H1 (cell line): ENCODE measurements around the gene BAK1. TPM values are rescaled to one million over a fixed set of nuclear protein-coding genes. Genes with fewer than 3 reads are reported as not detected.
"Not testable (repeated sequence)": the region's sequence is repeated elsewhere in the genome, so short reads cannot be mapped to it uniquely, and the experiment has no call there.

ENCODE experiments used
- CTCF ChIA-PET: fragments of 300-600 bp; sonication (Branson Sonifier 250); formaldehyde crosslinking; loops from one replicate; lab custom pipeline; 2021; ENCODE audit not compliant: partially characterized antibody; lab: Charles Lee
- POLR2A ChIA-PET: fragments of 300-600 bp; sonication (Branson Sonifier 250); formaldehyde crosslinking; loops from one replicate; lab custom pipeline; 2021; ENCODE audit warnings: inconsistent platforms; ENCODE audit not compliant: partially characterized antibody; lab: Charles Lee
- DNase-seq, 2 experiments: peaks; one replicate each; pipeline versions ENCODE4 v3.0.0 to v3.0.0-alpha.2; 2010 to 2022; ENCODE audit warnings: low spot score in 2 of 2, low read depth in 1 of 2, mixed read lengths in 1 of 2
- FAIRE-seq: peaks from 2 replicates; lab custom pipeline; 2011; peaks lifted over from hg19 to GRCh38; lab: Jason Lieb, UNC
- H2AFZ ChIP-seq: 2 replicates; pipeline ENCODE4 v1.8.1; 2012; ENCODE audit warnings: low read length, inconsistent platforms
- H2AK5ac ChIP-seq: 2 replicates; pipeline ENCODE4 v1.6.1; 2013; ENCODE audit warnings: low read depth, low read length
- H2BK120ac ChIP-seq: replicated peaks from 2 replicates; pipeline ENCODE3; 2013; ENCODE audit warnings: low read depth, low read length, inconsistent platforms
- H2BK12ac ChIP-seq: 2 replicates; pipeline ENCODE4 v1.6.1; 2013; ENCODE audit warnings: low read depth, low read length
- H2BK15ac ChIP-seq: 2 replicates; pipeline ENCODE4 v1.6.1; 2013; ENCODE audit warnings: low read length
- H2BK20ac ChIP-seq: 2 replicates; pipeline ENCODE4 v1.6.1; 2013; ENCODE audit warnings: low read length
- H2BK5ac ChIP-seq: 2 replicates; pipeline ENCODE4 v1.6.1; 2013; ENCODE audit warnings: low read depth, low read length
- H3K14ac ChIP-seq: 2 replicates; pipeline ENCODE4 v1.6.1; 2013; ENCODE audit warnings: inconsistent platforms; ENCODE audit not compliant: insufficient read length
- H3K18ac ChIP-seq: 2 replicates; pipeline ENCODE4 v1.6.1; 2013; ENCODE audit warnings: low read length; ENCODE audit errors: extremely low read depth
- H3K23ac ChIP-seq: 2 replicates; pipeline ENCODE4 v1.6.1; 2013; ENCODE audit warnings: inconsistent platforms; ENCODE audit not compliant: insufficient read length
- H3K23me2 ChIP-seq: 2 replicates; pipeline ENCODE4 v1.6.1; 2013; ENCODE audit warnings: low read depth, low read length
- H3K27ac ChIP-seq: 2 replicates; pipeline ENCODE4 v1.6.1; 2011; ENCODE audit warnings: low read depth, low read length, inconsistent platforms
- H3K27me3 ChIP-seq, 4 experiments: replicated peaks in 1 of 4; 1 replicate in 1 of 4; 2 replicates in 3 of 4; pipeline versions ENCODE4 v1.6.1 to v1.8.1; 2011 to 2013; ENCODE audit warnings: low read length in 3 of 4, mild to moderate bottlenecking in 3 of 4, inconsistent platforms in 2 of 4, mixed read lengths in 2 of 4, moderate library complexity in 1 of 4; ENCODE audit not compliant: control insufficient read depth in 3 of 4, insufficient read depth in 3 of 4; ENCODE audit errors: extremely low read depth in 1 of 4
- H3K36me3 ChIP-seq, 4 experiments: 2 replicates each; pipeline versions ENCODE4 v1.6.1 to v1.8.1; 2011 to 2013; ENCODE audit warnings: mild to moderate bottlenecking in 4 of 4, low read length in 3 of 4, moderate library complexity in 2 of 4, control low read depth in 1 of 4, inconsistent platforms in 1 of 4; ENCODE audit not compliant: insufficient read depth in 4 of 4, control insufficient read depth in 2 of 4
- H3K4ac ChIP-seq: replicated peaks from 2 replicates; pipeline ENCODE3; 2013; ENCODE audit warnings: low read length, low read depth, mixed read lengths, inconsistent platforms; ENCODE audit not compliant: insufficient read length
- H3K4me1 ChIP-seq, 4 experiments: replicated peaks in 1 of 4; 1 replicate in 1 of 4; 2 replicates in 3 of 4; pipeline versions ENCODE4 v1.6.1 to v1.8.1; 2011 to 2013; ENCODE audit warnings: low read length in 3 of 4, inconsistent platforms in 2 of 4, mixed read lengths in 1 of 4; ENCODE audit not compliant: insufficient read depth in 4 of 4, control insufficient read depth in 3 of 4
- H3K4me2 ChIP-seq, 2 experiments: 2 replicates each; pipeline versions ENCODE4 v1.6.1 to v1.8.1; 2011 to 2013; ENCODE audit warnings: low read depth in 2 of 2, low read length in 2 of 2, control low read depth in 1 of 2, inconsistent platforms in 1 of 2, mild to moderate bottlenecking in 1 of 2; ENCODE audit not compliant: insufficient read depth in 1 of 2
- H3K4me3 ChIP-seq, 4 experiments: fragments of 200-600, 300-600 bp in 1 of 4; sonication (generic), shearing (Covaris generic), sonication (Bioruptor Twin) in 1 of 4; 2 replicates each; pipeline versions ENCODE4 v1.5.1 to v1.8.1; 2011 to 2016; ENCODE audit warnings: low read length in 4 of 4, low read depth in 3 of 4, control low read depth in 2 of 4, inconsistent platforms in 2 of 4, mild to moderate bottlenecking in 2 of 4, mixed read lengths in 1 of 4, moderate library complexity in 1 of 4; ENCODE audit not compliant: insufficient read depth in 2 of 4; ENCODE audit errors: extremely low read depth in 1 of 4
- H3K56ac ChIP-seq: replicated peaks from 2 replicates; pipeline ENCODE3; 2013; ENCODE audit warnings: low read depth, mild to moderate bottlenecking, mixed read lengths, low read length, inconsistent platforms; ENCODE audit not compliant: insufficient read length
- H3K79me1 ChIP-seq: 2 replicates; pipeline ENCODE4 v1.6.1; 2013; ENCODE audit warnings: low read depth, low read length, control low read depth
- H3K79me2 ChIP-seq, 2 experiments: 2 replicates each; pipeline versions ENCODE4 v1.6.1 to v1.8.1; 2012 to 2013; ENCODE audit warnings: low read length in 2 of 2, mild to moderate bottlenecking in 2 of 2, inconsistent platforms in 1 of 2; ENCODE audit not compliant: insufficient read depth in 2 of 2, control insufficient read depth in 1 of 2
- H3K9ac ChIP-seq, 4 experiments: replicated peaks in 1 of 4; 1 replicate in 1 of 4; 2 replicates in 3 of 4; pipeline versions ENCODE4 v1.6.1 to v1.8.1; 2011 to 2013; ENCODE audit warnings: low read depth in 3 of 4, low read length in 3 of 4, control low read depth in 2 of 4, mild to moderate bottlenecking in 2 of 4, moderate library complexity in 2 of 4, inconsistent platforms in 1 of 4; ENCODE audit errors: extremely low read depth in 1 of 4
- H3K9me3 ChIP-seq, 2 experiments: 2 replicates each; pipeline versions ENCODE4 v1.6.1 to v1.8.1; 2012 to 2013; ENCODE audit warnings: mild to moderate bottlenecking in 2 of 2, moderate library complexity in 2 of 2, control low read depth in 1 of 2, inconsistent platforms in 1 of 2, low read depth in 1 of 2, low read length in 1 of 2, mixed read lengths in 1 of 2; ENCODE audit not compliant: insufficient read depth in 2 of 2
- H4K20me1 ChIP-seq, 2 experiments: replicated peaks in 1 of 2; 2 replicates each; pipeline versions ENCODE3 to v1.8.1; 2011 to 2013; ENCODE audit warnings: inconsistent platforms in 2 of 2, low read length in 2 of 2, mild to moderate bottlenecking in 1 of 2; ENCODE audit not compliant: insufficient read depth in 2 of 2, control insufficient read depth in 1 of 2
- H4K5ac ChIP-seq: 2 replicates; pipeline ENCODE4 v1.6.1; 2013; ENCODE audit warnings: low read length, low read depth, mixed read lengths, inconsistent platforms; ENCODE audit not compliant: insufficient read length
- H4K8ac ChIP-seq: 2 replicates; pipeline ENCODE4 v1.8.0; 2013; ENCODE audit warnings: mild to moderate bottlenecking, moderate library complexity, low read length, inconsistent platforms; ENCODE audit not compliant: insufficient read depth; ENCODE audit errors: extremely low read depth
- H4K91ac ChIP-seq: replicated peaks from 2 replicates; pipeline ENCODE3; 2013; ENCODE audit warnings: low read length, mixed read lengths, inconsistent platforms; ENCODE audit not compliant: insufficient read length
- KDM4A ChIP-seq: IDR thresholded peaks from one replicate; pipeline ENCODE4 v1.7.1; 2012; ENCODE audit warnings: low read depth, mild to moderate bottlenecking, moderate library complexity, low read length, inconsistent platforms; ENCODE audit not compliant: severe bottlenecking
- SP2 ChIP-seq: IDR thresholded peaks from 2 replicates; pipeline ENCODE4 v1.6.1; 2012; ENCODE audit warnings: mild to moderate bottlenecking, low read length, inconsistent platforms
- WGBS, 2 experiments: shearing (Covaris generic) in 1 of 2; methylation state at CpG; one replicate each; pipeline versions ENCODE4 v1.1.6 to v1.1.7; 2013 to 2015; ENCODE audit warnings: low lambda C conversion rate in 2 of 2, mixed read lengths in 2 of 2, inconsistent platforms in 1 of 2, low coverage in 1 of 2, missing lambda C conversion rate in 1 of 2; ENCODE audit not compliant: insufficient replicate concordance in 2 of 2, insufficient coverage in 1 of 2, insufficient read length in 1 of 2; ENCODE audit errors: extremely low coverage in 1 of 2, missing lambda C conversion rate in 1 of 2; 5-methylcytosine and 5-hydroxymethylcytosine counted together
- polyA plus RNA-seq, 7 experiments: library from polyadenylated mRNA; depleted of rRNA in 3 of 7; stranded (reverse) in 5 of 7; unstranded in 2 of 7; fragments of >200 nt in 5 of 7; fragments of 200-250 nt in 2 of 7; gene quantifications; 1 replicate in 5 of 7; 2 replicates in 1 of 7; 4 replicates in 1 of 7; pipeline versions ENCODE4 v1.2.1 to v1.2.3, GENCODE V29; 2011 to 2013; ENCODE audit warnings: missing spikeins in 2 of 7, mixed read lengths in 2 of 7
- total RNA-seq: library from RNA; stranded (reverse); fragmentation: NEBNext Ultra II Directional; extraction: Animal tissue kit (Norgen Biotek cat#: 25700); gene quantifications from 2 replicates; pipeline ENCODE4 v1.2.1, GENCODE V29; 2021

Gene BAK1
- total and polyA plus RNA-seq, 2 of the 8 experiments (the other 6 are each of a cell fraction or from before 2014, with no cell fraction given) = 43.3 to 43.4 TPM

DNA sequence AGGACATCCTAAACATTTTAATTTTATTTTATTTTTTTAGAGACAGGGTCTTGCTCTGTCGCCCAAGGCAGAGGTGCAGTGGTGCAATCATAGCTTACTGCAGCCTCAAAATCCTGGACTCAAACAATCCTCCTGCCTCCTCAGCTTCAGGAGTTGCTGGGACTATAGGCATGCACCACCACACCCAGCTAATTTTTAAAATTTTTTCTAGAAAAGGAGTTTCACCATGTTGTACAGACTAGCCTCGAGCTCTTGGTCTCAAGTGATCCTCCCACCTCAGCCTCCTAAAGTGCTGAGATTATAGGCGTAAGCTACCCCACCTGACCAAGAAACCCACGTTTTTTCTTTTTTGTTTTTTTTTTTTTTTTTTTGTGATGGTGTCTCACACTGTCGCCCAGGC, 33.3 kb downstream of the BAK1 start (continued):
- TF ChIP-seq KDM4A = no peak
- no peak for TF ChIP-seq SP2

DNA sequence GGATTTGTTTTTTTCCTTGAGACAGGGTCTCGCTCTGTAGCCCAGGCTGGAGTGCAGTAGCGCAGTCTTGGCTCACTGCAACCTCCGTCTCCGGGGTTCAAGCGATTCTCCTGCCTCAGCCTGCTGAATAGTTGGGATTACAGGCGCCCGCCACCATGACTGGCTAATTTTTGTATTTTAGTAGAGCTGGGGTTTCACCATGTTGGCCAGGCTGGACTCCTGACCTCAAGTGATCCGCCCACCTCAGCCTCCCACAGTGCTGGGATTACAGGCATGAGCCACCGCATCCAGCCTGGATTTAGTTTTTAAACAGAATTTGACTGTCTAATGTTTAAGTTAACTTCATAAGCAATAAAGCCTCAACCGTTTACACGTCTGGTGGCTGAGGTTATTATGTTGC, 34.8 kb downstream of the BAK1 start:
- H3K4me3 ChIP-seq, H3K36me3 ChIP-seq, FAIRE-seq, H2BK15ac ChIP-seq, H2AK5ac ChIP-seq, H3K14ac ChIP-seq, H2BK120ac ChIP-seq, H4K8ac ChIP-seq, H3K9me3 ChIP-seq, H2BK12ac ChIP-seq, H3K4me1 ChIP-seq, H2BK20ac ChIP-seq, H3K18ac ChIP-seq, H2BK5ac ChIP-seq, H3K79me1 ChIP-seq, H3K79me2 ChIP-seq, POLR2A ChIA-PET, H3K27ac ChIP-seq, H3K27me3 ChIP-seq, H4K20me1 ChIP-seq, H3K4ac ChIP-seq, H4K5ac ChIP-seq, H2AFZ ChIP-seq, H3K56ac ChIP-seq, H3K23me2 ChIP-seq, DNase-seq, H3K9ac ChIP-seq, H4K91ac ChIP-seq, H3K23ac ChIP-seq, H3K4me2 ChIP-seq: not testable (repeated sequence)
- WGBS, 2 experiments = 83% methylated on average over 11 of the region's 11 CpGs; no CpG with 5 or more reads in 1 of the 2 experiments
- CTCF ChIA-PET = interaction anchor here (1.5 kb wide), 1 partner anchor 14 kb away, joined by 4 read pairs; no protein-coding TSS in a partner anchor
